RWPE2 (cell line): ENCODE measurements around the gene SLC22A17.

Experiments used
- ATAC-seq: fragments of 200-7000 bp; cut with Tn5 transposase; 3 replicates; pipeline ENCODE4 v1.9.1; 2021; ENCODE audit warnings: low read depth
- DNase-seq: peaks from one replicate; pipeline ENCODE4 v3.0.0-alpha.2; 2020; ENCODE audit warnings: low spot score
- H3K27ac ChIP-seq: fragments of 450-650 bp; 2 replicates; pipeline ENCODE4 v1.5.1; 2017; ENCODE audit warnings: mild to moderate bottlenecking; ENCODE audit not compliant: poor library complexity, severe bottlenecking
- H3K27me3 ChIP-seq: fragments of 250-450 bp; sonication (Bioruptor Pico); 2 replicates; pipeline ENCODE4 v1.5.1; 2021; ENCODE audit warnings: mild to moderate bottlenecking, moderate library complexity; ENCODE audit not compliant: insufficient read depth, poor library complexity, severe bottlenecking
- H3K36me3 ChIP-seq: fragments of 250-450 bp; sonication (Bioruptor Pico); 2 replicates; pipeline ENCODE4 v1.5.1; 2020; ENCODE audit warnings: low read depth, mild to moderate bottlenecking, moderate library complexity
- H3K4me1 ChIP-seq: fragments of 250-450 bp; sonication (Bioruptor Pico); 2 replicates; pipeline ENCODE4 v1.5.1; 2021; ENCODE audit warnings: mild to moderate bottlenecking, moderate library complexity; ENCODE audit not compliant: insufficient read depth, poor library complexity, severe bottlenecking
- H3K4me3 ChIP-seq: fragments of 250-450 bp; sonication (Bioruptor Pico); 2 replicates; pipeline ENCODE4 v1.5.1; 2021; ENCODE audit warnings: mild to moderate bottlenecking, moderate library complexity; ENCODE audit not compliant: severe bottlenecking
- H3K9me3 ChIP-seq: fragments of 250-450 bp; sonication (Bioruptor Pico); 2 replicates; pipeline ENCODE4 v1.5.1; 2021; ENCODE audit warnings: mild to moderate bottlenecking, moderate library complexity; ENCODE audit not compliant: severe bottlenecking
- CTCF ChIP-seq: fragments of 450-650 bp; IDR thresholded peaks from one replicate; pipeline ENCODE4 v1.5.1; 2017; ENCODE audit warnings: mild to moderate bottlenecking, moderate library complexity; ENCODE audit not compliant: poor library complexity, severe bottlenecking

Gene SLC22A17

GRCh38 chr14:23355871-23356435 lies 3.3 kb upstream of the SLC22A17 start:
- H3K36me3 ChIP-seq: no peaks in the 10 kb centered on the region
- DNase-seq: no peak
- H3K9me3 ChIP-seq: no peaks in the 10 kb centered on the region
- H3K27ac ChIP-seq: no peak overlapping the region
- no peak overlapping the region for H3K4me3 ChIP-seq
- no peak for ATAC-seq
- H3K27me3 ChIP-seq: no peaks in the 10 kb centered on the region
- no peak for TF ChIP-seq CTCF
- H3K4me1 ChIP-seq: no peaks in the 10 kb centered on the region

GRCh38 chr14:23354990-23355389 lies 2.3 kb upstream of the SLC22A17 start:
- H3K9me3 ChIP-seq: no peaks in the 10 kb centered on the region
- DNase-seq (no peak), ATAC-seq (no peak)
- no peak overlapping the region for H3K27ac ChIP-seq
- H3K27me3 ChIP-seq: no peaks in the 10 kb centered on the region
- no peak overlapping the region for H3K4me3 ChIP-seq
- H3K4me1 ChIP-seq: no peaks in the 10 kb centered on the region
- no peak for TF ChIP-seq CTCF
- no peaks in the 10 kb centered on the region for H3K36me3 ChIP-seq

GRCh38 chr14:23353433-23353780 lies 720 bp upstream of the SLC22A17 start:
- no peaks in the 10 kb centered on the region for H3K36me3 ChIP-seq
- H3K9me3 ChIP-seq: no peaks in the 10 kb centered on the region
- TF ChIP-seq CTCF: no peak
- ATAC-seq (no peak), DNase-seq (no peak)
- H3K4me3 ChIP-seq: no peak overlapping the region
- H3K27me3 ChIP-seq: no peaks in the 10 kb centered on the region
- H3K27ac ChIP-seq: no peak overlapping the region
- no peaks in the 10 kb centered on the region for H3K4me1 ChIP-seq

GRCh38 chr14:23351681-23352505 lies 794 bp downstream of the SLC22A17 start:
- DNase-seq (no peak), ATAC-seq (peak; percentile 6; the same call in 2 of the 3 replicates)
- Histone ChIP-seq H3K27ac (no peak overlapping the region), H3K4me1 (no peaks in the 10 kb centered on the region), H3K9me3 (no peaks in the 10 kb centered on the region), H3K27me3 (no peaks in the 10 kb centered on the region), H3K4me3 (peak overlapping the region; percentile 50), H3K36me3 (no peaks in the 10 kb centered on the region)
- peak; percentile 47 for TF ChIP-seq CTCF
